Erythroblast (primary cell): ENCODE results near the gene NDNF.

Experiments
- DNase-seq, 2 experiments: peaks; one replicate each; lab custom pipeline; 2025; lab: John Stamatoyannopoulos, UW
- GATA1 ChIP-seq: IDR thresholded peaks from 2 replicates; pipeline ENCODE4 v1.6.1; 2011; ENCODE audit warnings: low read depth, mild to moderate bottlenecking, control low read depth, low read length, moderate library complexity
- POLR2A ChIP-seq: IDR thresholded peaks from 2 replicates; pipeline ENCODE4 v1.6.1; 2011; ENCODE audit warnings: mild to moderate bottlenecking, low read length

Gene NDNF

GRCh38 chr4:121072224-121073003, at the start of gene NDNF:
NDNF (minus strand) TSS chr4:121072535; CDS start chr4:121045837, 26,698 bp downstream.
- peak; percentile 10 to 18 for DNase-seq
- no peak for TF ChIP-seq POLR2A
- TF ChIP-seq GATA1 = no peak

GRCh38 chr4:121119715-121120114, 47.4 kb upstream of the NDNF start:
- no peak for TF ChIP-seq GATA1
- TF ChIP-seq POLR2A = no peak
- no peak for DNase-seq

GRCh38 chr4:121118344-121118743, 46.0 kb upstream of the NDNF start:
- TF ChIP-seq POLR2A (no peak), GATA1 (no peak)
- no peak for DNase-seq

GRCh38 chr4:121114756-121115155, 42.4 kb upstream of the NDNF start:
- DNase-seq = no peak
- TF ChIP-seq POLR2A (no peak), GATA1 (no peak)

- DNase-seq = peak in 1 of 2 experiments; percentile 3
- TF ChIP-seq GATA1 (no peak), POLR2A (no peak)
Measured at GRCh38 chr4:121112530-121112929, 40.2 kb upstream of the NDNF start.

- TF ChIP-seq POLR2A = no peak
- no peak for TF ChIP-seq GATA1
Measured at GRCh38 chr4:121108557-121108956, 36.2 kb upstream of the NDNF start.

GRCh38 chr4:121107507-121107906, 35.2 kb upstream of the NDNF start:
- no peak for TF ChIP-seq GATA1
- TF ChIP-seq POLR2A = no peak
- DNase-seq = no peak

More at GRCh38 chr4:121108557-121108956, 36.2 kb upstream of the NDNF start:
- no peak for DNase-seq

- TF ChIP-seq POLR2A = no peak
- no peak for DNase-seq
Measured at GRCh38 chr4:121100093-121100775, 27.9 kb upstream of the NDNF start.

- TF ChIP-seq POLR2A (no peak), GATA1 (no peak)
- DNase-seq = no peak
Measured at GRCh38 chr4:121098266-121098665, 25.9 kb upstream of the NDNF start.

- peak in 1 of 2 experiments; percentile 13 for DNase-seq
Measured at GRCh38 chr4:121096629-121097028, 24.3 kb upstream of the NDNF start.

GRCh38 chr4:121096191-121096590, 23.9 kb upstream of the NDNF start:
- TF ChIP-seq POLR2A (no peak), GATA1 (no peak)
- no peak for DNase-seq

More at GRCh38 chr4:121096629-121097028, 24.3 kb upstream of the NDNF start:
- TF ChIP-seq POLR2A (no peak), GATA1 (no peak)

GRCh38 chr4:121094297-121094966, 22.1 kb upstream of the NDNF start:
- TF ChIP-seq GATA1 (no peak), POLR2A (no peak)
- no peak for DNase-seq

- TF ChIP-seq GATA1 (no peak), POLR2A (no peak)
- DNase-seq = no peak
Measured at GRCh38 chr4:121093261-121093660, 20.9 kb upstream of the NDNF start.

GRCh38 chr4:121091941-121092340, 19.6 kb upstream of the NDNF start:
- TF ChIP-seq POLR2A (no peak), GATA1 (no peak)
- no peak for DNase-seq
